A549 (cell line): ENCODE measurements around the gene NCAPH2.

Source experiments
- CEBPB ChIP-seq, 2 experiments: fragments of >200 bp in 1 of 2; sonication (Bioruptor Twin) in 1 of 2; formaldehyde crosslinking in 1 of 2; IDR thresholded peaks; 2 replicates each; pipeline ENCODE4 v1.6.1; 2012 to 2016
- MAZ ChIP-seq: fragments of 150-350 bp; IDR thresholded peaks from 2 replicates; pipeline ENCODE4 v1.6.1; 2014; ENCODE audit warnings: antibody characterized with exemption, low read depth, low read length, borderline replicate concordance
- NFE2L2 ChIP-seq: fragments of 150-350 bp; conservative IDR thresholded peaks from 2 replicates; pipeline ENCODE4 v1.6.1; 2014; ENCODE audit warnings: low read length
- POLR2A ChIP-seq: IDR thresholded peaks from 2 replicates; pipeline ENCODE4 v1.6.1; 2012; ENCODE audit warnings: mild to moderate bottlenecking, low read length
- POLR2AphosphoS2 ChIP-seq: conservative IDR thresholded peaks from 2 replicates; pipeline ENCODE4 v1.6.1; 2012; ENCODE audit warnings: low read length, improper control_type of control experiment, inconsistent platforms
- RARB ChIP-seq: fragments of 250-450 bp; sonication (Bioruptor Pico); IDR thresholded peaks from 2 replicates; pipeline ENCODE4 v1.8.0; 2021; ENCODE audit warnings: mild to moderate bottlenecking, moderate library complexity
- RFX5 ChIP-seq: fragments of 450-650 bp; IDR thresholded peaks from 2 replicates; pipeline ENCODE4 v1.7.1; 2014; ENCODE audit warnings: antibody characterized with exemption, mild to moderate bottlenecking, moderate library complexity
- ZFP36 ChIP-seq: fragments of 450-650 bp; IDR thresholded peaks from 2 replicates; pipeline ENCODE4 v1.6.1; 2014; ENCODE audit warnings: borderline replicate concordance; ENCODE audit not compliant: partially characterized antibody
- ZSCAN20 ChIP-seq: fragments of 250-450 bp; sonication (Bioruptor Pico); IDR thresholded peaks from 2 replicates; pipeline ENCODE4 v1.8.0; 2022; ENCODE audit warnings: mild to moderate bottlenecking, moderate library complexity
- TF ChIP-seq, protein P1 (sequence below): fragments of >200 bp; sonication (Bioruptor Twin); formaldehyde crosslinking; IDR thresholded peaks from 3 replicates; pipeline ENCODE4 v1.5.1; 2016
- TF ChIP-seq, protein P2 (sequence below): fragments of 450-650 bp; IDR thresholded peaks from 2 replicates; pipeline ENCODE4 v1.6.1; 2014; ENCODE audit warnings: antibody characterized with exemption
- TF ChIP-seq, protein P3 (sequence below): fragments of >200 bp; sonication (Bioruptor Twin); formaldehyde crosslinking; IDR thresholded peaks from 3 replicates; pipeline ENCODE4 v1.6.1; 2016
- TF ChIP-seq, protein P4 (sequence below): IDR thresholded peaks from 2 replicates; pipeline ENCODE4 v1.6.1; 2012

DNA sequence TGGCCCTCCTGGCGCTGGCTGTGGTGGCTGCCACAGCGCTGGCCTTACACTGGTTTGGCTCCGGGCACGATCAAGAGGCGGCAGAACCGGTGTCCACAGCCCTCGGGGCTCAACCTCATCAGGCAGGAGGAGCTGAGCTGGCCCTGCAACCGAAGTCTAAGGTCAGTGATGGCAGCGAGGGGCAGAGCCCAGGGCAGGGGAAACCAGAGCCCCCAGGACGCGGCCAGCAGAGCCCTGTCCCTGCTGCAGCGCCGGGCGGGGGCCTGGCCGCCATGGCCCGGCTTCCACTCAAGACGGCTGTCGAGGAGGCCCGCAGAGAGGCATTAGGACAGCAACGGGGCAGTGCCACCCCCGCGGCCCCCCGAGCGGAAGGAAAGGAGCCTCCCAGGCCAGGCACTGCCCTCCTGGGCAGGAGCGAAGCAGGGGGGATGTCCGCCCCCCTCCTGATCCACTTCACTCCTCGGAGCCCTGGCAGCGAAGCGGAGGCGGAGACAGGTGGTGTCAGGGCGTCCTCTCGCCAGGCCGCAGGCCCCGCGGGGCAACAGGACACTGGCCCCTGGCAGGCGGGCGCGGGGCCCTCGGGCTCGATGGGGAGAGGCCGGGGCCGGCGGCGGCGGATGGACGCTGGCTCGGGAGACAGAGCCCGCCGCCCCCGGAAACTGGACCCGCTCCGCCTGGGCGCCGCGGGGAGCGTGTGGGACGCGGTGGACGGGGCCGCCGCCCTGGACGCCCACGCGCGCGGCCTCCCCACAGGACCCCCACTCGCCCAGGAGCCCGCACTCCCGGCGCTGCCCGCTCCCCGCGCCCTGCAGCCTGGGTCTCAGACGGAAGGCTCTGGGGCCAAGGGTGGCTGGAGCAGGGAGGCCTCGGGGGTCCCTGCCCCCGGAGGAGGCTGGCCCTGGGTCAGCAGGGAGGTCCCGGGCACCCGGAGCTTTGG, 38.6 kb downstream of the NCAPH2 start:
- TF ChIP-seq, protein P1, sequence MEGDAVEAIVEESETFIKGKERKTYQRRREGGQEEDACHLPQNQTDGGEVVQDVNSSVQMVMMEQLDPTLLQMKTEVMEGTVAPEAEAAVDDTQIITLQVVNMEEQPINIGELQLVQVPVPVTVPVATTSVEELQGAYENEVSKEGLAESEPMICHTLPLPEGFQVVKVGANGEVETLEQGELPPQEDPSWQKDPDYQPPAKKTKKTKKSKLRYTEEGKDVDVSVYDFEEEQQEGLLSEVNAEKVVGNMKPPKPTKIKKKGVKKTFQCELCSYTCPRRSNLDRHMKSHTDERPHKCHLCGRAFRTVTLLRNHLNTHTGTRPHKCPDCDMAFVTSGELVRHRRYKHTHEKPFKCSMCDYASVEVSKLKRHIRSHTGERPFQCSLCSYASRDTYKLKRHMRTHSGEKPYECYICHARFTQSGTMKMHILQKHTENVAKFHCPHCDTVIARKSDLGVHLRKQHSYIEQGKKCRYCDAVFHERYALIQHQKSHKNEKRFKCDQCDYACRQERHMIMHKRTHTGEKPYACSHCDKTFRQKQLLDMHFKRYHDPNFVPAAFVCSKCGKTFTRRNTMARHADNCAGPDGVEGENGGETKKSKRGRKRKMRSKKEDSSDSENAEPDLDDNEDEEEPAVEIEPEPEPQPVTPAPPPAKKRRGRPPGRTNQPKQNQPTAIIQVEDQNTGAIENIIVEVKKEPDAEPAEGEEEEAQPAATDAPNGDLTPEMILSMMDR = no peak
- TF ChIP-seq, protein P2, sequence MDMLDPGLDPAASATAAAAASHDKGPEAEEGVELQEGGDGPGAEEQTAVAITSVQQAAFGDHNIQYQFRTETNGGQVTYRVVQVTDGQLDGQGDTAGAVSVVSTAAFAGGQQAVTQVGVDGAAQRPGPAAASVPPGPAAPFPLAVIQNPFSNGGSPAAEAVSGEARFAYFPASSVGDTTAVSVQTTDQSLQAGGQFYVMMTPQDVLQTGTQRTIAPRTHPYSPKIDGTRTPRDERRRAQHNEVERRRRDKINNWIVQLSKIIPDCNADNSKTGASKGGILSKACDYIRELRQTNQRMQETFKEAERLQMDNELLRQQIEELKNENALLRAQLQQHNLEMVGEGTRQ = no peak
- TF ChIP-seq ZSCAN20 (CRISPR knock-in tag) (no peak), CEBPB (IDR thresholded peaks at IDR 0.05) (no peak), ZFP36 (no peak), NFE2L2 (no peak), POLR2A (no peak), MAZ (no peak), POLR2AphosphoS2 (no peak), RFX5 (no peak), RARB (CRISPR knock-in tag) (no peak)
- TF ChIP-seq, protein P3, sequence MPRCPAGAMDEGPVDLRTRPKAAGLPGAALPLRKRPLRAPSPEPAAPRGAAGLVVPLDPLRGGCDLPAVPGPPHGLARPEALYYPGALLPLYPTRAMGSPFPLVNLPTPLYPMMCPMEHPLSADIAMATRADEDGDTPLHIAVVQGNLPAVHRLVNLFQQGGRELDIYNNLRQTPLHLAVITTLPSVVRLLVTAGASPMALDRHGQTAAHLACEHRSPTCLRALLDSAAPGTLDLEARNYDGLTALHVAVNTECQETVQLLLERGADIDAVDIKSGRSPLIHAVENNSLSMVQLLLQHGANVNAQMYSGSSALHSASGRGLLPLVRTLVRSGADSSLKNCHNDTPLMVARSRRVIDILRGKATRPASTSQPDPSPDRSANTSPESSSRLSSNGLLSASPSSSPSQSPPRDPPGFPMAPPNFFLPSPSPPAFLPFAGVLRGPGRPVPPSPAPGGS = no peak
- TF ChIP-seq, protein P4, sequence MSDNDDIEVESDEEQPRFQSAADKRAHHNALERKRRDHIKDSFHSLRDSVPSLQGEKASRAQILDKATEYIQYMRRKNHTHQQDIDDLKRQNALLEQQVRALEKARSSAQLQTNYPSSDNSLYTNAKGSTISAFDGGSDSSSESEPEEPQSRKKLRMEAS = no peak
